ENCODE results near the gene TAS2R43.
"Not testable (repeated sequence)": the region's sequence is repeated elsewhere in the genome, so short reads cannot be mapped to it uniquely, and the experiment has no call there.

DNA sequence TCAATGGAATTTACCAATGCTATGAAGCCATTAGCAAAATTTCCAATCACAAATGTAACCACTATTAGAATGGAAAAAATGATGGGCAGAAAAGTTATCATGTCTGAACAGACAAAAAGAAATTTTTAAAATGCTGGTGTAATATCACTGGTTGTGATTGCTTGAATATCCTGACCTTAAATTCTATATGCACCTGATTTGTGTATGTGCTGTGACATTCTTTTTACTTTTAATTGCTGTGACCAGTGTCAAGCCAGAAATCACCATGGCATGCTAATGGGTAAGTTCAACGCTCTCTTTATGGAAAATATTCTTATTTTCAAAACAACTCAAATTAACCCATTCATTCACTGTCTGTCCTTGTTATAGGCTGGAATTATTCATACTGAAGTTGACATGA, 29.9 kb downstream of the TAS2R43 start, which contains the start of gene TAS2R46:
- TF ChIP-seq TCF12 (IDR thresholded peaks at IDR 0.05; ENCODE audit: low read depth, low read length); NBN (IDR thresholded peaks at IDR 0.05); SRF (IDR thresholded peaks at IDR 0.05; ENCODE audit: low read depth in 2 of 2, low read length in 2 of 2); YY1 (IDR thresholded peaks at IDR 0.05; ENCODE audit: low read depth, low read length); POLR2A (IDR thresholded peaks at IDR 0.05; ENCODE audit: low read depth, low read length); CREB1 (IDR thresholded peaks at IDR 0.05; ENCODE audit: low read depth); POLR2AphosphoS2 (IDR thresholded peaks at IDR 0.05; ENCODE audit: low read depth, low read length); TCF3 (IDR thresholded peaks at IDR 0.05; ENCODE audit: borderline replicate concordance, insufficient read depth, low read depth, low read length); BACH1 (IDR thresholded peaks at IDR 0.05; ENCODE audit: borderline replicate concordance); NFYB (IDR thresholded peaks at IDR 0.05; ENCODE audit: insufficient read depth, low read depth, low read length): not testable (repeated sequence)
- TF ChIP-seq, protein P1, sequence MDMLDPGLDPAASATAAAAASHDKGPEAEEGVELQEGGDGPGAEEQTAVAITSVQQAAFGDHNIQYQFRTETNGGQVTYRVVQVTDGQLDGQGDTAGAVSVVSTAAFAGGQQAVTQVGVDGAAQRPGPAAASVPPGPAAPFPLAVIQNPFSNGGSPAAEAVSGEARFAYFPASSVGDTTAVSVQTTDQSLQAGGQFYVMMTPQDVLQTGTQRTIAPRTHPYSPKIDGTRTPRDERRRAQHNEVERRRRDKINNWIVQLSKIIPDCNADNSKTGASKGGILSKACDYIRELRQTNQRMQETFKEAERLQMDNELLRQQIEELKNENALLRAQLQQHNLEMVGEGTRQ (IDR thresholded peaks at IDR 0.05; ENCODE audit: borderline replicate concordance, low read depth, low read length): not testable (repeated sequence)
- TF ChIP-seq, protein P2, sequence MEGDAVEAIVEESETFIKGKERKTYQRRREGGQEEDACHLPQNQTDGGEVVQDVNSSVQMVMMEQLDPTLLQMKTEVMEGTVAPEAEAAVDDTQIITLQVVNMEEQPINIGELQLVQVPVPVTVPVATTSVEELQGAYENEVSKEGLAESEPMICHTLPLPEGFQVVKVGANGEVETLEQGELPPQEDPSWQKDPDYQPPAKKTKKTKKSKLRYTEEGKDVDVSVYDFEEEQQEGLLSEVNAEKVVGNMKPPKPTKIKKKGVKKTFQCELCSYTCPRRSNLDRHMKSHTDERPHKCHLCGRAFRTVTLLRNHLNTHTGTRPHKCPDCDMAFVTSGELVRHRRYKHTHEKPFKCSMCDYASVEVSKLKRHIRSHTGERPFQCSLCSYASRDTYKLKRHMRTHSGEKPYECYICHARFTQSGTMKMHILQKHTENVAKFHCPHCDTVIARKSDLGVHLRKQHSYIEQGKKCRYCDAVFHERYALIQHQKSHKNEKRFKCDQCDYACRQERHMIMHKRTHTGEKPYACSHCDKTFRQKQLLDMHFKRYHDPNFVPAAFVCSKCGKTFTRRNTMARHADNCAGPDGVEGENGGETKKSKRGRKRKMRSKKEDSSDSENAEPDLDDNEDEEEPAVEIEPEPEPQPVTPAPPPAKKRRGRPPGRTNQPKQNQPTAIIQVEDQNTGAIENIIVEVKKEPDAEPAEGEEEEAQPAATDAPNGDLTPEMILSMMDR (IDR thresholded peaks at IDR 0.05 in 2 of 3, conservative IDR thresholded peaks at IDR 0.05 in 1 of 3; ENCODE audit: control insufficient read depth in 2 of 3, extremely low read depth in 1 of 3, insufficient read depth in 1 of 3, low read depth in 3 of 3, low read length in 3 of 3): not testable (repeated sequence)
- TF ChIP-seq, protein P3, sequence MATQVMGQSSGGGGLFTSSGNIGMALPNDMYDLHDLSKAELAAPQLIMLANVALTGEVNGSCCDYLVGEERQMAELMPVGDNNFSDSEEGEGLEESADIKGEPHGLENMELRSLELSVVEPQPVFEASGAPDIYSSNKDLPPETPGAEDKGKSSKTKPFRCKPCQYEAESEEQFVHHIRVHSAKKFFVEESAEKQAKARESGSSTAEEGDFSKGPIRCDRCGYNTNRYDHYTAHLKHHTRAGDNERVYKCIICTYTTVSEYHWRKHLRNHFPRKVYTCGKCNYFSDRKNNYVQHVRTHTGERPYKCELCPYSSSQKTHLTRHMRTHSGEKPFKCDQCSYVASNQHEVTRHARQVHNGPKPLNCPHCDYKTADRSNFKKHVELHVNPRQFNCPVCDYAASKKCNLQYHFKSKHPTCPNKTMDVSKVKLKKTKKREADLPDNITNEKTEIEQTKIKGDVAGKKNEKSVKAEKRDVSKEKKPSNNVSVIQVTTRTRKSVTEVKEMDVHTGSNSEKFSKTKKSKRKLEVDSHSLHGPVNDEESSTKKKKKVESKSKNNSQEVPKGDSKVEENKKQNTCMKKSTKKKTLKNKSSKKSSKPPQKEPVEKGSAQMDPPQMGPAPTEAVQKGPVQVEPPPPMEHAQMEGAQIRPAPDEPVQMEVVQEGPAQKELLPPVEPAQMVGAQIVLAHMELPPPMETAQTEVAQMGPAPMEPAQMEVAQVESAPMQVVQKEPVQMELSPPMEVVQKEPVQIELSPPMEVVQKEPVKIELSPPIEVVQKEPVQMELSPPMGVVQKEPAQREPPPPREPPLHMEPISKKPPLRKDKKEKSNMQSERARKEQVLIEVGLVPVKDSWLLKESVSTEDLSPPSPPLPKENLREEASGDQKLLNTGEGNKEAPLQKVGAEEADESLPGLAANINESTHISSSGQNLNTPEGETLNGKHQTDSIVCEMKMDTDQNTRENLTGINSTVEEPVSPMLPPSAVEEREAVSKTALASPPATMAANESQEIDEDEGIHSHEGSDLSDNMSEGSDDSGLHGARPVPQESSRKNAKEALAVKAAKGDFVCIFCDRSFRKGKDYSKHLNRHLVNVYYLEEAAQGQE (IDR thresholded peaks at IDR 0.05; ENCODE audit: low read depth, low read length): not testable (repeated sequence)
